Activated naive CD8-positive, alpha-beta T cell (primary cell): Measurements from ENCODE around the gene CSRP3.

Experiments
- H3K27ac Mint-ChIP-seq: one replicate; pipeline ENCODE4 v1.8.0; 2021; ENCODE audit warnings: mixed read lengths
- H3K27me3 Mint-ChIP-seq: one replicate; pipeline ENCODE4 v1.8.0; 2021; ENCODE audit warnings: mixed read lengths
- H3K36me3 Mint-ChIP-seq: one replicate; pipeline ENCODE4 v1.8.0; 2021; ENCODE audit warnings: mixed read lengths
- H3K4me1 Mint-ChIP-seq: one replicate; pipeline ENCODE4 v1.8.0; 2021; ENCODE audit warnings: low read depth, mixed read lengths
- H3K4me3 Mint-ChIP-seq: one replicate; pipeline ENCODE4 v1.8.0; 2021; ENCODE audit warnings: mild to moderate bottlenecking, mixed read lengths
- H3K9me3 Mint-ChIP-seq: one replicate; pipeline ENCODE4 v1.8.0; 2021; ENCODE audit warnings: low read depth, mixed read lengths

Gene CSRP3

DNA sequence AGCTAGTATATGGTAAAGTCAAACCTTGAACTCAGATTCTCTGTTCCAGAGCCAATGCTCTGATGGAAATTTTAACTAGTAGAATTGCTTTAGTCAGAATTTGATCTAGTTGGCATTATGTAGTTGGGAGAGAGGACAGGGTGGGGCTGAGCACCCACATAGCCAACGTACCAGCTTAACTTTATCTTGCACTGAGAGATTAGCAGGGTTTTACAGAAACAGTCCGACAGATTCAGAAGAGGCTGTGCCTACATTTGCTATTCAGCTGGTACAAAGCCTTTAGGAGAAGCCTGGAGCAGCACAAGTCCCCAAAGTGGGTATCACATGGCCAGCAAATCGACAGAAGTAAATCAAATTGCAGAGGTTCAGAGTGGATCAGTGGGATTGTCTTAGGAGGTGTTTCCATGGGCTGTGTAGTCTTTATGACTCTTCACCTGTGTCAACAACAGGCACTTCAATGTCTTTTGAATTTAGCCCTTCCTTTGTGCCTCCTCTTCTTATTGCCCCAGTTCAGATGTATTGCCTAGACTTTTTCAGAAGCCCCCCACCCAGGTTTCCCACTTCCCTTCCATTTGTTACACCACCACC is 7.3 kb upstream of the CSRP3 start:
- no peaks in the 10 kb centered on the region for H3K9me3 Mint-ChIP-seq
- H3K4me3 Mint-ChIP-seq: no peak overlapping the region
- H3K27me3 Mint-ChIP-seq: peaks cover 6% of the 10 kb centered on the region
- H3K36me3 Mint-ChIP-seq: no peaks in the 10 kb centered on the region
- H3K4me1 Mint-ChIP-seq: no peaks in the 10 kb centered on the region
- H3K27ac Mint-ChIP-seq: no peak overlapping the region

DNA sequence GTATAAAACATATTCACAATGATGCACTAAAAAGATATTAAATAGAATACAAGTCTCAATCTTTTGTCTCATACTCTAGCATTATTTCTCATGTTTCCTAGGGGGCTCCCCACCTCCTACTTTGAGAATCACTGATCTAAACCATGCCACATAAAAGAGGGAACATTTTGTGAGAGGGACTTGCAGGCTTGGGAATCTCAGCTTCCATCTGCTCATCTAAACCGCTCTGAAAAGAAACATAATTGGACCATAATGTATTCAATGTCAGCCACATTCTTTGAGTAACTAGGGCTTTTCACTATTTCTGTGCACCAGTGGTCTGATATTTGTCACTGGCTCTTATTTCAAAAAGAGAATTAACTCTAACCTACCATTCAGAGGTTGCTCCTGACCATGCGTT is 6.4 kb upstream of the CSRP3 start:
- H3K27me3 Mint-ChIP-seq: peaks cover 6% of the 10 kb centered on the region
- no peak overlapping the region for H3K4me3 Mint-ChIP-seq
- no peaks in the 10 kb centered on the region for H3K4me1 Mint-ChIP-seq
- H3K36me3 Mint-ChIP-seq: no peaks in the 10 kb centered on the region
- H3K27ac Mint-ChIP-seq: no peak overlapping the region
- no peaks in the 10 kb centered on the region for H3K9me3 Mint-ChIP-seq

DNA sequence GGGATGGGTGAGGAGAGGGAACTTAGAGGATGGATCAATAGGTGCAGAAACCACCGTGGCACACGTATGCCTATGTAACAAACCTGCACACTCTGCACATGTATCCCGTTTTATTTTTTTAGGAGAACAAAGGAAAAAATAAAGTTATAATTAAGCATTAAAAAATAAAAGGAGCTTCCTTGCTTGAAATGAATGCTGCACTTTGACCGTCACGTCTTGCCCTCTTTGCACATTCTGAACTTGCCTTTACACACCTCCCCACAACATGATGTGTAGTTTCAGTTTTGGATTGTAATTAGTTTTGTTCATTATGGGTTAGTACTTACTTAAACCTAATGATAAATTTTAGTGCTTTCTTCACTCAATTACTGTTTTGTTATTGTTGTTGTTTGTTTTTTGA is 3.1 kb upstream of the CSRP3 start:
- Mint-ChIP-seq H3K4me3 (no peak overlapping the region), H3K4me1 (no peaks in the 10 kb centered on the region), H3K36me3 (no peaks in the 10 kb centered on the region), H3K27ac (no peak overlapping the region), H3K27me3 (peaks cover 3% of the 10 kb centered on the region), H3K9me3 (no peaks in the 10 kb centered on the region)

DNA sequence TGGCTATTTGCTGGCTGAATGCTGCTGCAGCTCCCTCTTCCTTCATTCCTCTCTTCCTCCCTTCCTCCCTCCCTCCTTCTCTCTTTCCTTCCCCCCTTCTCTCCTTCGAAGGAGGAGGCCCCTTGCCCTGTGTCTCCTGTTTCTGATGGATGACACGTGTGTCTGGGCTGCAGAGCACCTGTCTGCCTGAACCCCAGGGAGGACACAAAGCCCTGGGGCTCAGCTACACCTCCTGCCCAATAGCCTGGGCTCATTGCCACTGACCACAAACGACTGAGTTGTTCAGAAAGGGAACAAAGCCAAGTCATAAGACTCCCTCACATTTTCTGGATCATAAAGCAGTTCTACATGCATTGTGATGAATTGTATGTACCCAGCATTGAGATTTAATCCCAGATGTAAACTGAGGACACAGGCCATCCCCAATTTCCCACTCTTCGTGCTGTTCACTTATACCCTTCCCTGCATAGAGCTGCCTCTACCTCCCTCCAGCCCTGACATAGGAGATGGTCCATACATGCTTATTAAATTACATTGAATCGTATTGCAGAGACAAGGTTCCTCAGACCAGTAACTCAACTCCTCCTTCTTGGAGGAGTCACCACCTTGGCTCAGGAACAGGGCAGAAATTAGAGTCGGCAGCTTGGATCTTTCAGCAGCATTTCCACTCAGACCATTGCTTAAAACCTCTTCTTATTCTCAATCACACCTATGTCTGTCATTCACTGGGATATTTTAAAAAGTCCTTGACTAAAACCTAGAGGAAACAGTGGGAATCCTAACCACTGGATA is 1.2 kb downstream of the CSRP3 start:
- Mint-ChIP-seq H3K27ac (no peak overlapping the region), H3K4me3 (no peak overlapping the region), H3K27me3 (no peaks in the 10 kb centered on the region), H3K36me3 (no peaks in the 10 kb centered on the region), H3K4me1 (no peaks in the 10 kb centered on the region), H3K9me3 (no peaks in the 10 kb centered on the region)

DNA sequence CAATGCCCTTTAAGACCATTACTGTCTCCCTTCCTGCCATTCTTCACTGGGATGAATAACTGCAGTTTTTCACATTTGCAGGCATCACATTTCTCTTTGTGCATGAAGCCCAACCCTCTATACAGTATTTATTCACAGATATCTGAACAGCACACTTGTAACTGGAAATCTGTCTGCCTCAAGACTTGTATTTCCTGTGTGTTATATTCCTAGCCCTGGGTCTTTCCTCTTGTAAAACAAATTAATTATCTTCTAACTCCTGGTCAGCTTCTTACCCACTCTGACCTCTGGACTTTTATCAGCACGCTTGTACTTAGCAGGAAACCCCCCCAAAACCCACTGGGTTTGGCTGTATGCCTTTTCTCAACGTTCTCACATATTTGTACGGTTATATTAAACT is 2.0 kb downstream of the CSRP3 start:
- Mint-ChIP-seq H3K27ac (no peak overlapping the region), H3K36me3 (no peaks in the 10 kb centered on the region), H3K9me3 (no peaks in the 10 kb centered on the region), H3K4me1 (no peaks in the 10 kb centered on the region), H3K4me3 (no peak overlapping the region), H3K27me3 (no peaks in the 10 kb centered on the region)

DNA sequence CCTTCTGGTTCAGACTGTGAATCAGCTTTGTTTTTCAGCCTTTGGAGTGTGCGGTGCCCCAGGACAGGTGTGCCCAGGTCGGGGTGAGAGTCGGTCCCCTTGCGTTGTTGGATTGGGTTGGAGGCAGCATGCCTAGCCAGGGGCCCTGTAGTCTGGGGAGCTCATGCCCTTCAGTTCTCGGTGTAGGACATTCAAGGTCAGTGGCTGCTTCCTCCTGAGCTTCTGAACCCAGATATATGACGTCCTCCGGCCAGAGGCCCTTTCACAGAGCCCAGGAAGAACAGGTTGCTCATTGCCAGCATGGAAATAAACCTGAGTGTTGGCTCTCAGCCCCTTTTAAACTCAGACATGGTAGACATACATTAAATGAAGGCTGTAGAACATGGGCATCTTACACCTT is 2.7 kb downstream of the CSRP3 start:
- Mint-ChIP-seq H3K4me3 (no peak overlapping the region), H3K27ac (no peak overlapping the region), H3K9me3 (no peaks in the 10 kb centered on the region), H3K27me3 (no peaks in the 10 kb centered on the region), H3K4me1 (no peaks in the 10 kb centered on the region), H3K36me3 (no peaks in the 10 kb centered on the region)

DNA sequence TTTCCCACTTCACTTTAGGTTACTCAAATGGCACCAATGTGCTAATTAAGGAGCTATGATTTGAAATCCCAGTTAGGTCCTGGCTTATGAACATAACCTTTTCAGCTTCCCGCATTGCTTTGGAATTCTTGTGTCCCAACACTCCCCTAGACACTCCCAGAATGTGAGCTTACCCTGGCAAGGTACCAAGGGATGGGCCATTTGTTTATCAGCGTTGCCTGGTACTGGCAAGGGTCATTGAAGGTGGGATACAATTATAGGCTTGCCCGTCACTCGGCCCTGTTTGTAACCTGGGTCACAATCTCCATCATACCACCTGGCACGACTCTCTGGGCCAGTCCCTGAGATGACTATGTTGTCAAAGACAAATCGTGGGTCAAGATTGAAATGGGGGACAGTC is 5.4 kb downstream of the CSRP3 start:
- peaks cover 2% of the 10 kb centered on the region for H3K36me3 Mint-ChIP-seq
- H3K9me3 Mint-ChIP-seq: no peaks in the 10 kb centered on the region
- no peak overlapping the region for H3K4me3 Mint-ChIP-seq
- H3K27me3 Mint-ChIP-seq: no peaks in the 10 kb centered on the region
- H3K4me1 Mint-ChIP-seq: no peaks in the 10 kb centered on the region
- no peak overlapping the region for H3K27ac Mint-ChIP-seq

DNA sequence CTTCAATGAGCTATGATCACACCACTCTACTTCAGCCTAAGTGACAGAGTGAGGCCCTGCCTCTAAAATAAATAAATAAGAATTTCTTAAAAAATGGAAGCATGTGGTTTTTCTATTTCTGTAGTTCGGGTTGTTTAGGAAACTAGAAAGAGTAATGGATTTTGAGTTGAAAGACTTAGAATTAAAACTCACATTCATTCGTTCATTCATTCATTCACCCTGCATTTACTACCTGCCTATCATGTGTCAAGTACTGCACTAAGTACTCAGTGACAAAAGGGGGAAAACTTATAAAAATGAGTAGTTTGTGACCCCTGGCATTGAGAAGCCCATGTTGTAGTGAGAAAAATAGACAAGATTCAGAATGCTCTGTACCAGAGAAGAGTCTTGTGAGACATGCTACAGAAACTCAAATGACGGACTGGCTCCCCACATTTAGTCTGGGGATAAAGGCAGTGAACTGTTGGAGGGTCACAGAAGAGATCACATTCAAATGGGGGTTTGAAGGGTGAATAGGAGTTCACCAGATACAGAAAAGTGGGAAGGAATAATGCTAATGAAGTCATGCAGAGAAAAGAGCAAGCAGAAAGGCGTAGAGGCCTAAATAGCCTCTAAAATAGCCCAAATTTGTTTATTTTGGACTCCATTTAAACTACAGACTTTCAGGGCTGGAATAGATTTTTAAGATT is 7.0 kb downstream of the CSRP3 start:
- Mint-ChIP-seq H3K27me3 (no peaks in the 10 kb centered on the region), H3K4me3 (no peak overlapping the region)

DNA sequence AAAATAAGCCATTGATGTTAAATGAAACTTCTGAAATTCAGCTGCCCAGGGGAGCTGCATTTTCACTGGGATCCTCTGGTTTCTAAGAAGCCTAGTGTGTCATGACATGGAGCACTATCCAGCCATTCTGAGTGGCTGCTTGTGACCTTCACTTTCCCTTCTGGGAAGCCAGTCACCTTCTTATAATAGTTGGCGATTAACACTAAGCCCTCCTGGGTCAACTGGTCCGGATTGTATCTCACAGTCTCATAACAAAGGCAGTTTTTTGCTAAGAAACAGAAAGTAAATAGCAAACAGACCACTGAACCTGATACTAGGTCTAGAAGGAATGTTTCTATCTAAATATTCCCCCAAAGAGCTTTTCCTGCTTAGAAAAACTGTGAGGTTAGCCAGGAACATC is 7.9 kb downstream of the CSRP3 start:
- no peak overlapping the region for H3K4me3 Mint-ChIP-seq
- H3K27me3 Mint-ChIP-seq: no peaks in the 10 kb centered on the region
- H3K9me3 Mint-ChIP-seq: no peaks in the 10 kb centered on the region
- H3K4me1 Mint-ChIP-seq: no peaks in the 10 kb centered on the region
- peaks cover 2% of the 10 kb centered on the region for H3K36me3 Mint-ChIP-seq
- no peak overlapping the region for H3K27ac Mint-ChIP-seq

More for the DNA sequence above, 7.0 kb downstream of the CSRP3 start:
- Mint-ChIP-seq H3K4me1 (no peaks in the 10 kb centered on the region), H3K27ac (no peak overlapping the region), H3K36me3 (peaks cover 2% of the 10 kb centered on the region), H3K9me3 (no peaks in the 10 kb centered on the region)

DNA sequence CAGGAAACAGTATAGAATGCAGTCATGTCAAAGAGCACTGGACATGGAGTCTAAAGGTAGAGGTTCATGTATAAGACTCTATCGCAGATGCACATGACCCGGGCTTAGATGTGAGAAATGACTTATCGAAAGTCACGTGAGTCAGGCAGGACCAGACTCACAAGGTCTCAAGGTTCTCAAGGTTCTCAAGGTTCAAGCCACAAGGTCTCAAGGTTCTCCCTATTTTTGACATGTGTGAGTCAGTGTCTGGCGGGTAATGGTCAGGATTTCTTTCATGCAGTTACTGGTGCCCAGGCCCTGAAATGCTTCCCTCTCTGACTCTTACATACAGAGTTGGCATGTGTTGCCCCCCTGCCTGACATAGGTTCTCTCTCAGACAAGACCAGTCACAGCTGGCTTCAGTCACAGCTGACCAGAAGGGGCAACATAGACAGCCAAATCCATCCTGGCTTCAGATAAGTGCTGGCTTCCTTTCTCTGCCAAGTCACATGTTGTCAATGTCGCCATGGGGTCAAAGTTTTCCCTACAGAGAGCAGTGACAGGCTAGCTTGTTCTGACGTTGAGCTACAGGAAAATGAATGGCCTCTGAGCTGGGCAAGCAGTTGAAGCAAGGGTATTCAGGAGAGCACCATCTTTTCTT is 10.1 kb downstream of the CSRP3 start:
- no peaks in the 10 kb centered on the region for H3K27me3 Mint-ChIP-seq
- no peak overlapping the region for H3K27ac Mint-ChIP-seq
- no peaks in the 10 kb centered on the region for H3K4me1 Mint-ChIP-seq
- no peaks in the 10 kb centered on the region for H3K9me3 Mint-ChIP-seq
- H3K4me3 Mint-ChIP-seq: no peak overlapping the region
- peaks cover 4% of the 10 kb centered on the region for H3K36me3 Mint-ChIP-seq

DNA sequence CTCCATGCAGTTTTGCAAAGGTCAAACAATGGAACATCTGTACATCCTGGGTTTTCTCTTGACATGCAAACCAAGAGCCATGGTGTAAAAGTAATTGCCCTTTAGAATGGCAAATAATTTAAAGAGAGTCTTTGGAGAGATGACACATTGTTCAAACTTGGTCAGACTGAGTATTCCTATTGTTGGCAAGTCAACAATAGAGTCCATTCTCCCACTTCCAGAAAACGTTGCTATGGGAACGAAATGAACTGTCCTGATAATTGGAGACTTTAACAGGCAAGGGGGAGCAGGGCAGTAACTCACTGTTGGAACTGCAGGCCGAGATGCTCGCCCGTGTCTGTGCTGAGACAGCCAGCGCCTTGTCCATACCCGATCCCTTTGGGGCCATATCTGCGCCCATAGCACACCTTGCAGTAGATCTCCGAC is 13.9 kb downstream of the CSRP3 start:
- no peak overlapping the region for H3K27ac Mint-ChIP-seq
- peaks cover 4% of the 10 kb centered on the region for H3K36me3 Mint-ChIP-seq
- H3K9me3 Mint-ChIP-seq: no peaks in the 10 kb centered on the region
- no peaks in the 10 kb centered on the region for H3K27me3 Mint-ChIP-seq
- no peaks in the 10 kb centered on the region for H3K4me1 Mint-ChIP-seq
- H3K4me3 Mint-ChIP-seq: no peak overlapping the region

DNA sequence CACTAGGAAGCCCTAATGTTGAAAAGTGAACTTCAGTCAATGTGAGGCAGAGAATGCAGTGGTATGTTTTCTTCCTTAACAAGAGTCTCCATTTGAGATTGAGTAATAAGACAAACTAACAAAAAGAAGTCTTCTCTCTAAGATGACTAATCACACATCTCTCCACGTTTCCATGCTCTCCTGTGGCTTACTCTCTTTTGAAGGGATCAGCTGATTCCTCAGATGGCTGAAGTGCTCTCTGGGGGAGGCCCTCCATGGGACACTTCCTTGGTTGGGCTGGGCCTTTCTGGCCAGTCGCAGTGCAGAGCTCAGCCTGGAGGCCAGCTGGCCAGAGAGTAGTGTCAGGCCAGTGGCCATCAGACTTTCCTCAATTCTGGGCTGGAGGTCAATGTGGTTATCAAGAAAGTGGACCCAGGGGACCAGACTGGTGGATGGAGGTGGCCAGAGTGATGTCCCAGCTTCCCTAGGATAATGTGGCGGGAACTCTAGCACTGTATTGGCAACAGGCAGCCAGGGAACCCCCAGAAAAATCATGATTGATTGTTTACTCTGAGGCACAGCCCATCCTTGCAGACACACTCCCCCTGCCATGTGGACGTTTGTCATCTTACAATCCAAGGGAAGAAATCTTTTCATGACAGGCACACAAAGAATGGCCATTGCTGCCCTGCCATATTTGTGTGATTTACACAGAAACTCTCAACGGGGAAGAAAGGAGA is 14.5 kb downstream of the CSRP3 start:
- Mint-ChIP-seq H3K4me1 (no peaks in the 10 kb centered on the region), H3K27ac (no peak overlapping the region), H3K27me3 (no peaks in the 10 kb centered on the region), H3K4me3 (no peak overlapping the region), H3K9me3 (no peaks in the 10 kb centered on the region), H3K36me3 (peaks cover 2% of the 10 kb centered on the region)

DNA sequence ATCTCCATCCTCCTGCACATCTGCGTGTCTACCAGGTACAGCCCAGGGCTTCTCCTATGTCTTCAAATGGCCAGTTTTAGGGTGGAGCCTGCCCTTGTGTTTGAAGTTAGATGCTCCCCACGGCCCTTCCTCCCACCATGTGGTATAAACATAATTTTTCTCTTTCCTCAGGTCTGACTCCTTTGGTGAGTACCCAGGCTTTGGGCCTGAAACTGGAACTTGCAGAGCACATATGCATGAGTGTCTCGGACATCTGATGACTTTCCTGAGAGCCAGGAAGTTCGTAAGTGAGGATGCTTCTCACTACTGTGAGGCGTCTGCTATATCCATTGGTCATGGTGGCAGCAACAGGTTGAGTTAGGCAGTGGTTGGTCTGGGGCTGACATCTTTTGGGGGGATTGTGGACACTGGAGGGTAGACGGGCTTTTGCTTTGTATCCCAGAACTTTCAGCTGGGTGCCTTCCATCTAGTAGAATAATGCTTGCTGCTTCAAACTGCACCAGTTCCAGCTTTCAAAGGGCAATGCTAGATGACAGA is 16.2 kb downstream of the CSRP3 start:
- H3K9me3 Mint-ChIP-seq: no peaks in the 10 kb centered on the region
- H3K4me3 Mint-ChIP-seq: no peak overlapping the region
- H3K4me1 Mint-ChIP-seq: no peaks in the 10 kb centered on the region
- no peaks in the 10 kb centered on the region for H3K27me3 Mint-ChIP-seq
- peaks cover 5% of the 10 kb centered on the region for H3K36me3 Mint-ChIP-seq
- no peak overlapping the region for H3K27ac Mint-ChIP-seq

DNA sequence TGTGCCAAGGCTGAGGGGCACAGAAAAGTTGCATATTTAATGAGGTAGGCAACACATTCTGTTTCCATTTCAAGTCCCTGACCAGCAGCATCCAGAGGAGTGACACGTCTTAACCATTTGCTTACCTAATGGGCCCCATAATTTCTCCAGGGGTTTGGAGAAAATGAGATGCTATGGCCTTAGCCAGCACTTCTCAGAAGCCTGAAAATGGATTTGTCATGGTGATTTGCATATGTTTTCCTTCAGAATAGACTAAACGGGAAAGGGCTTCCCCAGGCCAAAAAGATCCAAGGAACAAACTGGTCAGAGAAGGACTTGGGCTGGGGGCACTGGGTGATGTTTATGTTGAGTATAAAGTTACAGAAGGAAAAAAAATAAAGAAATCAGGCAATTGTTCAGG is 16.7 kb downstream of the CSRP3 start:
- no peaks in the 10 kb centered on the region for H3K9me3 Mint-ChIP-seq

More for the DNA sequence above, 16.7 kb downstream of the CSRP3 start:
- H3K36me3 Mint-ChIP-seq: peaks cover 8% of the 10 kb centered on the region
- H3K27ac Mint-ChIP-seq: no peak overlapping the region
- H3K4me3 Mint-ChIP-seq: no peak overlapping the region
- H3K27me3 Mint-ChIP-seq: no peaks in the 10 kb centered on the region
- no peaks in the 10 kb centered on the region for H3K4me1 Mint-ChIP-seq
